Lower lobe of right lung (tissue), 2 donors: Measurements from ENCODE around the gene PRKG1. TPM values are rescaled to one million over a fixed set of nuclear protein-coding genes. Genes with fewer than 3 reads are reported as not detected.

ENCODE experiments used
- ATAC-seq, 2 donors: fragments of 200-7000 bp; cut with Tn5 transposase; one replicate each; pipeline ENCODE4 v1.9.1; 2020 to 2022; ENCODE audit warnings: mild to moderate bottlenecking in 2 of 2, moderate library complexity in 2 of 2
- DNase-seq: peaks from one replicate; pipeline ENCODE4 v3.0.0-alpha.2; 2020
- H3K27ac ChIP-seq: fragments of 200-600 bp; one replicate; pipeline ENCODE4 v1.8.0; 2022
- H3K27me3 ChIP-seq: fragments of 200-600 bp; one replicate; pipeline ENCODE4 v1.8.0; 2022; ENCODE audit warnings: low read depth
- H3K36me3 ChIP-seq: fragments of 200-600 bp; one replicate; pipeline ENCODE4 v1.8.0; 2022; ENCODE audit warnings: mild to moderate bottlenecking
- H3K4me1 ChIP-seq: fragments of 200-600 bp; one replicate; pipeline ENCODE4 v1.8.0; 2022
- H3K4me3 ChIP-seq: fragments of 200-600 bp; one replicate; pipeline ENCODE4 v1.8.0; 2022; ENCODE audit warnings: mild to moderate bottlenecking
- H3K9me3 ChIP-seq: fragments of 200-600 bp; one replicate; pipeline ENCODE4 v1.8.0; 2022
- intact Hi-C: fragments of 100-400 bp; cut with DNase I; formaldehyde crosslinking; loops from one replicate; pipeline ENCODE4 v1.11.0; 2022
- total RNA-seq: library from RNA; stranded (reverse); fragmentation: NEBNext Ultra II Directional; extraction: Animal tissue kit (Norgen Biotek cat#: 25700); gene quantifications from one replicate; pipeline ENCODE4 v1.2.1, GENCODE V29; 2021
- TF ChIP-seq, protein P1 (sequence below): fragments of 200-600 bp; IDR thresholded peaks from one replicate; pipeline ENCODE4 v1.8.0; 2022; ENCODE audit warnings: antibody characterized with exemption, mild to moderate bottlenecking
- donor health status: DM: no; HTN: yes; CAD: no; lungs with severe emphysema.

PRKG1 gene
- total RNA-seq, 1 donor from 2014 or later, result 23.6 TPM

DNA sequence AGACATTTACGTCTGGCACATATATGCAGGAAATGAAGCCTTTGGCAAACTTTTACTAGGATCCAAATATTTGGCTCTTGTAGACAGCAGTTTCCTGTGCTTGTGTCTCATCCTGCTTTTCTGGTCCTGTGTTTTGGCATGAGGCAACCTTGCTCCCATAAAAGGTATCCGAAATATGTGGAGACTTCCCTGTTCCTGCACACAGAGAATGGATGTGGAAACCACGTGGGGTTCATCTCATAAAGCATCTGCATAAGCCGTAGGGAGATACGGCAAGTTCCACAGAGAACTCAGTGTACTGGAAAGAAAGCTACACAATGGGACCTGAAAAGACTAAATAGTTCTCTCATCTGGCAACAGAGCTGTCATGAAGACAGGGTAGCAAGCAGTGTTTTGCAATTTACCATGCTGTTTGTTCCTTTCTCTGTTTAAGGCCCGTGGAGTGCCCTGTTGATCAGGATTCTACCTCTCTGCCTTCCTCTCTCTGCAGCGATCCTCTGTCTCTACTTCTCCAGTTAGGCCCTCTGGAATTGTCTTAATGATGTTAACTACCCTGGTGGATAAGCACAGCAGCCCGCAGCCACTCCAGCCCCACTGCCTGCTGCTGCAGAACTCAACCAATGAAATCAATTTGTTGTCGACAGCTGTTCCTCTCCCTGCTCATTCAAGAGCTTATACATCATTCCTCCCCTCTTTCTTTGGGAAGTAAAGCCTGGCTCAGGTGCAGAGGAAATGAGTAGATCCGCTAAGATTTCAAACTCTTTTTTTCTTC, 331.5 kb downstream of the PRKG1 start:
- DNase-seq, result no peak
- Histone ChIP-seq H3K27me3 (no peaks in the 10 kb centered on the region), H3K27ac (peak overlapping the region; percentile 63), H3K4me3 (no peak overlapping the region), H3K36me3 (no peaks in the 10 kb centered on the region), H3K9me3 (no peaks in the 10 kb centered on the region), H3K4me1 (peaks cover 10% of the 10 kb centered on the region)
- ATAC-seq, result peak; percentile 35 to 58
- TF ChIP-seq, protein P1, sequence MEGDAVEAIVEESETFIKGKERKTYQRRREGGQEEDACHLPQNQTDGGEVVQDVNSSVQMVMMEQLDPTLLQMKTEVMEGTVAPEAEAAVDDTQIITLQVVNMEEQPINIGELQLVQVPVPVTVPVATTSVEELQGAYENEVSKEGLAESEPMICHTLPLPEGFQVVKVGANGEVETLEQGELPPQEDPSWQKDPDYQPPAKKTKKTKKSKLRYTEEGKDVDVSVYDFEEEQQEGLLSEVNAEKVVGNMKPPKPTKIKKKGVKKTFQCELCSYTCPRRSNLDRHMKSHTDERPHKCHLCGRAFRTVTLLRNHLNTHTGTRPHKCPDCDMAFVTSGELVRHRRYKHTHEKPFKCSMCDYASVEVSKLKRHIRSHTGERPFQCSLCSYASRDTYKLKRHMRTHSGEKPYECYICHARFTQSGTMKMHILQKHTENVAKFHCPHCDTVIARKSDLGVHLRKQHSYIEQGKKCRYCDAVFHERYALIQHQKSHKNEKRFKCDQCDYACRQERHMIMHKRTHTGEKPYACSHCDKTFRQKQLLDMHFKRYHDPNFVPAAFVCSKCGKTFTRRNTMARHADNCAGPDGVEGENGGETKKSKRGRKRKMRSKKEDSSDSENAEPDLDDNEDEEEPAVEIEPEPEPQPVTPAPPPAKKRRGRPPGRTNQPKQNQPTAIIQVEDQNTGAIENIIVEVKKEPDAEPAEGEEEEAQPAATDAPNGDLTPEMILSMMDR, result no peak
- intact Hi-C loops, result no loop called here

DNA sequence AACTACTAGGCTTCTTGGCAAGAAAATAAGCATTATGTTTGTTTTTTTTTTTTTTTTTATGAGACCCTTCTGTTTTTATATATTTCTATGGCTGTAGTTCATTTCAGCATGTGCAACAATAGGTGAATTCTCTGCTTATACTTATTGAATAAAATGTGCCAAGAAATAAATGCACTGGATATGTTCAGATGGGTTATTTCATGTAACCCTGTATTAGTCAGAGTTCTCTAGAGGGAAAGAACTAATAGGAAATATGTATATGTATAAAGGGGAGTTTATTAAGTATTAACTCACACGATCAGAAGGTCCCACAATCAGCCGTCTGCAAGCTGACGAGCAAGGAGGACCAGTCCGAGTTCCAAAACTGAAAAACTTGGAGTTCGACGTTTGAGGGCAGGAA, 332.3 kb downstream of the PRKG1 start:
- H3K4me3 ChIP-seq, result no peak overlapping the region
- H3K4me1 ChIP-seq, result peaks cover 10% of the 10 kb centered on the region
- H3K9me3 ChIP-seq, result no peaks in the 10 kb centered on the region
- H3K27ac ChIP-seq, result no peak overlapping the region
- no peaks in the 10 kb centered on the region for H3K36me3 ChIP-seq
- H3K27me3 ChIP-seq, result no peaks in the 10 kb centered on the region
- no peak for ATAC-seq
- intact Hi-C loops, result no loop called here
- TF ChIP-seq, protein P1, result no peak
- DNase-seq, result no peak

DNA sequence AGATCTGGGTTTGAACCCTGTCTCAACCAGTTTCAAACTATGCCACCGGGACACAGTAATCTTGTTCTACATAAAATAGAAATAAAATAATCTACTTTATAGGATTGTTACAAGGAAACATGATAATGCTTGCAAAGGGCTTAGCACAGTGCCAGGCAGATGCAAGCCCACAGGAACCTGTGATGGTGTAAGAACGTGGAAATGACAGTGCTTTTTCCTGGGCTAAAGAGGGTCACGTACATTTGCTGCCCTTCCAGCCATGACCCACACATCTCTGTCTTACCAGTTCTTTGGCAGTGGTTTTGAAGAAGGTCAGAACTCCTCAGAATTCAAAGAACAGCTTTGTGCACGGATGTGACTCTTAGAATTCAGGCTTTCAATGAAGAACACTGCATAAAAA, 342.2 kb downstream of the PRKG1 start:
- Histone ChIP-seq H3K4me1 (no peaks in the 10 kb centered on the region), H3K27ac (no peak overlapping the region), H3K27me3 (no peaks in the 10 kb centered on the region), H3K36me3 (no peaks in the 10 kb centered on the region), H3K4me3 (no peak overlapping the region), H3K9me3 (no peaks in the 10 kb centered on the region)
- TF ChIP-seq, protein P1, result no peak
- ATAC-seq, result no peak
- intact Hi-C loops, result no loop called here
- DNase-seq, result no peak

DNA sequence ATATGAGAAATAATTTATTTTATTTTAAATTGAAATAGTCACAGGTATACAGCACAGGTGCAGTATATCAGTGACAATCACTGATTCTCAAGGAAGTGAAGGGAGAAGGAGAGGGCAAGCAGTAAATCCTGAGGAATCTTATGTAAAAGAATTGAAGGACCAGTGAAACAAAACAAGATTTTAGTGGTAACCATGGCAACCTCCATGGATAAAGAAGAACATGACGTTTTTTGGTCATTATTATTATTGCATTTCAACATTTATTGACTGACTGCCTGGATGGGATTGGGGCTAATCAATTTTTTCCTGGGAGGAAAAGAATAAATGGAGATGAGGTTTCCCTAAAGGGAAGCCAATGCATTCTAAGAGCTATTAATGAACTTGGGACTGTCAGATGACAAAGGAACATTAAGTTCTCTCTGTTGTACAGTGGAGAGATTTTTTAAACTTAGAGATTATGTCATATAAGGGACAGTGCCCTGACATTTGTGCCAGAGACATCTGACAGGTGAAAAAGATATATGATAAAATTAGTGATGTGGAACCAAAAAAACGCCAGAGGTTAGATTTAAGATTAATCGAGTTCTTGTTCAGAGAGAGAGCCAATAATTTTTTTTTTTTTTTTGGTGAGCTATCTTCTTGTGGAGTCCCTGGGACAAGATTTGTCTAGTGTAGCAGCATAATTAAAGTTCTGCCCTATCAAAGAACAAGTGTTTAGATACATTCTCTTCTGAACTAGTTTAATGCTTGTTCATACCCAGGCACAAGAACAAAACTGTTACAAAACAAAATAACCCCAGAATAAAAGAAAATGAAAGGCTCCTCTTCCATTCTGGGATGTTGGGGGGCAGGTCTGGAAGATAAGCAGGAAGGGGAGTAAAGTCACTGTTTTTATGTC, 345.2 kb downstream of the PRKG1 start:
- H3K36me3 ChIP-seq, result no peaks in the 10 kb centered on the region
- H3K27ac ChIP-seq, result no peak overlapping the region
- DNase-seq (no peak), ATAC-seq (no peak)
- intact Hi-C loops, result no loop called here
- no peaks in the 10 kb centered on the region for H3K27me3 ChIP-seq
- H3K9me3 ChIP-seq, result no peaks in the 10 kb centered on the region
- TF ChIP-seq, protein P1, result no peak
- no peak overlapping the region for H3K4me3 ChIP-seq
- H3K4me1 ChIP-seq, result no peaks in the 10 kb centered on the region

DNA sequence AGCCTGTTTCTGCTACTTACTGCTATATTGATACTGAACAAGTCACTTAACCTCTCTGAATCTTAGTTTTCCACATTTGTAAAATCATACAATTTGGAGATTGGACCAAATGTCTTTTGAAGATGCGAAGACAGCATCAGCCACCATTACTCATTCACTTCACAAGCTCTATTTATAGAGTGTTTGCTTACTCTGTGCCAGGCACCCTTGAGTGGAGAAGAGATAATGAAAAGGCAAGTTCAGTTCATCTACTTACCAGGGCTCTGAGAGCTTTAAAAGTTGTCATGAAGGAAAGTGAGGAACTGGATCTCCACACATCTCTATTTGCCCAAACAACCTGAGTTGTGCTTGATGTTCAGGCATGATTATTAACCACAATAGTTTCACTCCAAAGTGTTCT, 347.6 kb downstream of the PRKG1 start:
- H3K27me3 ChIP-seq, result no peaks in the 10 kb centered on the region
- DNase-seq, result no peak
- H3K4me1 ChIP-seq, result no peaks in the 10 kb centered on the region
- no peak overlapping the region for H3K27ac ChIP-seq
- no peak overlapping the region for H3K4me3 ChIP-seq
- H3K36me3 ChIP-seq, result no peaks in the 10 kb centered on the region
- H3K9me3 ChIP-seq, result no peaks in the 10 kb centered on the region
- intact Hi-C loops, result no loop called here
- TF ChIP-seq, protein P1, result no peak
- ATAC-seq, result no peak
